OCI-M1 (cell line): ENCODE results near the gene WDR55.
"Not testable (repeated sequence)": the region's sequence is repeated elsewhere in the genome, so short reads cannot be mapped to it uniquely, and the experiment has no call there.

Experiments used
- DNase-seq: peaks from one replicate; lab custom pipeline; 2025; lab: John Stamatoyannopoulos, UW

Gene WDR55

GRCh38 chr5:140664359-140665119 lies at the start of gene WDR55:
Gene WDR55, plus strand, starts transcription at chr5:140664904. Its CDS starts 9 bp downstream, at chr5:140664913.
- peak; percentile 98 for DNase-seq

- DNase-seq, result no peak
Observed at GRCh38 chr5:140622301-140622700, 42.4 kb upstream of the WDR55 start.

- peak; percentile 64 for DNase-seq
Observed at GRCh38 chr5:140623061-140623460, 41.6 kb upstream of the WDR55 start.

- DNase-seq, result not testable (repeated sequence)
Observed at GRCh38 chr5:140624886-140625285, 39.8 kb upstream of the WDR55 start.

GRCh38 chr5:140627972-140628371 lies 36.7 kb upstream of the WDR55 start:
- peak; percentile 21 for DNase-seq

DNA sequence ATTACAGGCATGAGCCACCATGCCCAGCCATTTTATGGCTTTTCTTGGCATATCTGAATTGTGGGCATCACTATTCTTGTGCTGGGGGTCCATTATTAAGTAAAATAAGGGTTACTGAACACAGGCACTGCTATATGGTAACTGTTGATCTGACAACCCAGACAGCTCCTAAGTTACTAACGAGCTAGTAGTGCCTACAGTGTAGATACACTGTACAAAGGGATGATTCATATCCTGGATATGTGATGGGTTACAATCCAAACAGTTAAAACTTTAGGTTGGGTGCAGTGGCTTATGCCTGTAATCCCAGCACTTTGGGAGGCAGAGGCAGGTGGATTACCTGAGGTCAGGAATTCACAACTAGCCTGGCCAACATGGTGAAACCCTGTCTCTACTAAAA lies 36.0 kb upstream of the WDR55 start:
- no peak for DNase-seq

DNA sequence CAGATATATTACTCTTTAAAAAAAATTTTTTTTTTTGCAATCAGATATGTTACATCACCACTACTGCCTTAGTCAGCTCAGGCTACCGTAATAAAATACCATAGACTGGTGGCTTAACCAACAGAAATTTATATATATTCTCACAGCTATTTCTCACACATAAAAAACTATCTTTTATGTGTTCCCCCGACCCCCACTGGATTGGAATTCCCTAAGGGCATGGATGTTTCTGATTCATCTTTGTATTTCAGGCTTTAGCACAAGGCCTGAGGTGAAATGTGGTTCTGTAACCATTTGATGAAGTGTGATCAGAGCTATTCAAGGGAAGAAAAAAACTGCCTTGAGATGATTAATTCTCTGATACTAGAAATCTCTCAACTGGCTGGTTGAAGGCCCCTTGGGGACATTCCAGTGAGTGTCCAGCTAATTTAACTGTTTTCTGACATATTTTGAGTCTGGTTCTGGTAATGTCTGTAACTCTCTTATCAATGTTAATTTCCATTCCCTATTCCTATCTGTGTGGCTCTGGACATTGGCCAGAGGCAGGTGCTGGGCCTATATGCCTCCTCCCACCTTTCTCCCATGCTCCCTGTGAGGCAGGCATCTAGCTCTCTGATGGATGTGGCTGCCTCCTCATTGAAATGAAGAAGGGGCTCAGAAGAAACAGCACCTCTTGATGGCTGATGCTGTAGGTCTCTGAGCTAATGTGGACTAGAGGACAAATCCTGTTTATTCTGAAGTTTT lies 34.2 kb upstream of the WDR55 start:
- no peak for DNase-seq

- no peak for DNase-seq
Observed at GRCh38 chr5:140631036-140631417, 33.7 kb upstream of the WDR55 start.

DNA sequence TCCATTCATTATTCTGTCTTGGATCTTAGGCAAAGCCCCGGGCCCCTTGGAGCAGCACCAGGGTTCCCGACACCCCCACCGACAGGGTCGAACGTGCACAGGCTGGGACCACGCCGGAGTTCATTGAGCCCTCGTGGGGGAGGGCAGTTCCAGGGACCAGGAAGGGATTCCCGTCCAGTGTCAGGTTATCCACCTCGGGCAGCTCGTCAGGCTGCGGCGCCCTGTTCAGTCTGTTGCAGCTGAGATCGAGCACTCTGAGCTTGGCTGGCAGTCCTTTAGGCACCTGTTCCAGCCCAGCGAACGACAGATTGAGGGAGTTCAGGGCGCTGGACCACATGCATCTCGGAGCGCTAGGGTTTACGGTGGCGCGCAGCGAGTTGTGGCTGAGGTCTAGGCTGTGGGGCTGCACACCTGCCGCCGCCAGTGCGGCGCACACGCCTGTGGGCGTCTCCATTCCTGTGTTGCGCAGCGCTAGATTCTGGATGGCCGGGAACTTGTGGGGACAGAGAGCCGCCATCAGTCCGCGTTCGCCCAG lies 32.8 kb upstream of the WDR55 start:
- no peak for DNase-seq

DNA sequence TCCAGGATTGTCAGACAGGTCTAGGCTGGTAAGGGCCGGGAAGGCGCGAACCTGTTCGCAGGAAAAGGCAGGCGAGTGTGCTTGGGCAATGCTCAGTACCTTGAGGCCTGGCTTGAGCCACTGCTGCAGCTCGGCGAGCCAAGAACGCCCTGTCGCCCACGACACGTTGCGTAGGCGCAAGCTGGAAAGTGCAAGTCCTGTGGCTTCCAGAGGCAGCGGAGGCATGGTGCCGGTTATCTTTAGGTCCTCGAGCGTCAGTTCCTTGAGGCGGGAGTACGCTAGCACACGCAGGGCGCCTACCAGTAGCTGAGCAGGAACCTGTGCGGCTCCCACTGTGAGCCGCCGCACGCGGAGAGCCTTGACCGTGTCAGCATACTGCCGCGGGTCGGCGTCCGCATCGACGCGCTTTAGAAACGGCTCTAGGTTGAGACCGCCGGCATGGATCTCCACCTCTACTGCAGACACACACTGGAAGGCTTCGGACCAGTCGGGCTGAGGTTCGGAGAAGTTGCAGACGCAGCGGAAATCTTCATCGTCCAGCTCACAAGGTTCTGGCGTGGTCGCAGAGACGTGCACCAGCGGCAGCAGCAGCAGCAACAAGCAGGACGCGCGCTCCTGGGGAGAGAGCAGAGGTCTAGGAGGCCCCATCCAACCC lies 32.2 kb upstream of the WDR55 start:
- no peak for DNase-seq

DNA sequence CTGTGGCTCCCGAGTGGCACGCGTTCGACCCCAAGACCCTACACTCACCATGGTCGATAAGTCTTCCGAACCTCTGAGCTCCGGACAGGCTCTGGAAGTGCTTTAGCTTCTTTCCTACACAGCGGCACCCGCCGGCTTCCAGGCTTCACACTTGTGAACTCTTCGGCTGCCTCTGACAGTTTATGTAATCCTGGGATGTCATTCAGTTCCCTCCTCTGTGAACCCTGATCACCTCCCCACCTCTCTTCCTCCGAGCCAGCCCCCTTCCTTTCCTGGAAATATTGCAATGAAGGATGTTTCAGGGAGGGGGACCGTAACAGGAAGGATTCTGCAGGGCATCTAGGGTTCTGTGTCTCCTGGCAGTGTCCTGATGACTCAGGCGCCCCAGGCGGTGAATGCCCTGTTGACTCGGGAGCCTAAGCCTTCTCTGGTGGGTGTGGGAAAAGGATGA lies 31.7 kb upstream of the WDR55 start, which contains the start of gene CD14:
Gene CD14, minus strand, starts transcription at position 155 of the 451 bp plus-strand sequence. Its CDS starts 104 bp downstream, at position 51.
- DNase-seq, result no peak

- no peak for DNase-seq
Observed at GRCh38 chr5:140633501-140633900, 31.2 kb upstream of the WDR55 start.

- DNase-seq, result no peak
Observed at GRCh38 chr5:140634103-140634502, 30.6 kb upstream of the WDR55 start.

GRCh38 chr5:140635291-140636257 lies 29.1 kb upstream of the WDR55 start:
- DNase-seq, result no peak

DNA sequence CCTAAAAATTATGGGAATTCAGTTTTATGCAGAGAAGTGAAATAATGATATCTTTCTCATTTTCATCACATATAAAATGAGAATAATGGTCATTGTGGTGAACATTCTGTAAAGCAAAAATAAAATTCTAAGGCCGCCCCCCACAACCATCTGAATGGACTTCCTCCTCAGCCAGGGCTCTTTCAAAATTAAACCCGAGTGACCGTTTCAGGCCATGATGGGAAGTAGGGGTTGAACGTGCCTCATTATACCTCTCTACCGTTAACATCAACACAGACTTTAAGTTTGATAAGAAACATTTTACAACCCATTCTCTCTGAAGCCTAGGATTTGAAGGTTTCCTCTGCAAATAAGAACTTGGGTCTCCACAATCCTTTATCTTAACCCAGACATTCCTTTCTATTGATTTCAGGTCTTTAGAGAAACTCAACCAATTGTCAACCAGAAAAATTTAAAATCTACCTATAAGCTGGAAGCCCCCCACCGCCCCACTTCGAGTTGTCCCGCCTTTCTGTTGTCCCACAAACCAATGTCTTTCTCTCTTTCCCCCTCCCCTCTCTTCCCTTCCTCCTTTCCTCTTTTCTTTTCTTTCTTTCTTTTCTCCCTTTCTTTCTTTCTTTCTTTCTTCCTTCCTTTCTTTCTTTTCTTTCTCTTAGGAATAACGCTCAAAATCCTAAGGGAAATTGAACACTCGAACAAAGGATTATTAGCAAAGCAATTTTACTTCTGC lies 27.2 kb upstream of the WDR55 start:
- peak; percentile 22 for DNase-seq

- DNase-seq, result not testable (repeated sequence)
Observed at GRCh38 chr5:140638898-140639147, 25.9 kb upstream of the WDR55 start.

- peak; percentile 99 for DNase-seq
Observed at GRCh38 chr5:140639148-140639981, 25.3 kb upstream of the WDR55 start, which contains the start of gene TMCO6. Gene TMCO6, plus strand, starts transcription at chr5:140639451. Its CDS starts 77 bp downstream, at chr5:140639528.

GRCh38 chr5:140641716-140642115 lies 23.0 kb upstream of the WDR55 start:
- no peak for DNase-seq

- no peak for DNase-seq
Observed at GRCh38 chr5:140642718-140643117, 22.0 kb upstream of the WDR55 start.

DNA sequence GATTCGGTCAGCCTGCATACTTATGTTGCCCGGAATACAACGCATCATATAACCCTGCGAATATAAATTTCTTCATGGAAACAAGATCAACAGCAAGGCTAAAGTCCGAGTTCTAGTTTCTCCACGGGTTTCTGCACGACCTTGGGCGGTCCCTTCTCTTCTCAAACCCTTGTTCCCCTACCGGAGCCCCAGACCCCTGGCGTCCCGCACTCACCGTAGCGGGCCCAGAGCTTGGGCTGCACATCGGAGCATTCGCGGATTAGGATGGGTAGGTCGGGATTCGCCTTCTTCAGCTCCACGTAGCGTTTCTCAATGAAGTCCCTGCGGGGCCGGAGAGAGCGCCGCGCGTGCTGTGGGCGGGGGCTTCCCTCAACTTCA lies 17.7 kb upstream of the WDR55 start:
- no peak for DNase-seq
